Measurements from ENCODE around the gene DBNDD1. TPM values are rescaled to one million over a fixed set of nuclear protein-coding genes. Genes with fewer than 3 reads are reported as not detected.

DBNDD1 gene
- total RNA-seq, 1 experiment from 2014 or later: 32.4 TPM

- Histone ChIP-seq H3K9me3 (ENCODE audit: insufficient read depth, low read depth) (no peaks in the 10 kb centered on the region), H4K20me1 (ENCODE audit: insufficient read depth) (no peaks in the 10 kb centered on the region), H3K9me2 (ENCODE audit: insufficient read depth) (no peaks in the 10 kb centered on the region), H3K27me3 (ENCODE audit: insufficient read depth, low read depth) (no peaks in the 10 kb centered on the region), H3F3A (ENCODE audit: insufficient read depth, low read depth) (peaks cover 7% of the 10 kb centered on the region; the same call in 1 of the 2 replicates), H2AFZ (no peak overlapping the region), H3K36me3 (ENCODE audit: low read depth) (peaks cover 23% of the 10 kb centered on the region), H3K4me1 (replicated peaks; ENCODE audit: insufficient read depth) (no peaks in the 10 kb centered on the region), H3K79me2 (ENCODE audit: low read depth) (no peaks in the 10 kb centered on the region), H3K4me2 (no peak overlapping the region), H3K27ac (no peak overlapping the region), H3K4me3 (no peak overlapping the region)
- CTCF ChIA-PET: no interaction called here
- BruUV-seq (replicated peaks): no TSS peak
- TF ChIP-seq CTCF (conservative IDR thresholded peaks at IDR 0.05) (no peak), EZH2 (IDR thresholded peaks at IDR 0.05; ENCODE audit: low read depth) (no peak)
- intact Hi-C loops (cut with micrococcal nuclease; ENCODE audit: unreplicated experiment): no loop called here
- DNase-seq: no peak
- POLR2A ChIA-PET (ENCODE audit: unreplicated experiment): no interaction called here
Measured at GRCh38 chr16:89983536-89983935, 35.7 kb downstream of the DBNDD1 start.

GRCh38 chr16:89982318-89982717, 36.9 kb downstream of the DBNDD1 start:
- Histone ChIP-seq H3F3A (ENCODE audit: insufficient read depth, low read depth) (peaks cover 7% of the 10 kb centered on the region; the same call in 1 of the 2 replicates), H3K36me3 (ENCODE audit: low read depth) (peaks cover 17% of the 10 kb centered on the region)

GRCh38 chr16:89981414-89981813, 37.8 kb downstream of the DBNDD1 start:
- Histone ChIP-seq H3K4me1 (replicated peaks; ENCODE audit: insufficient read depth) (no peaks in the 10 kb centered on the region), H3K27ac (no peak overlapping the region), H3K4me2 (no peak overlapping the region), H3K36me3 (ENCODE audit: low read depth) (peaks cover 17% of the 10 kb centered on the region), H3F3A (ENCODE audit: insufficient read depth, low read depth) (peaks cover 7% of the 10 kb centered on the region; the same call in 1 of the 2 replicates), H2AFZ (no peak overlapping the region), H3K9me2 (ENCODE audit: insufficient read depth) (no peaks in the 10 kb centered on the region), H3K79me2 (ENCODE audit: low read depth) (0 out of 2 replicates have a peak, but pooled peaks cover 8% of the 10 kb centered on the region), H3K27me3 (ENCODE audit: insufficient read depth, low read depth) (no peaks in the 10 kb centered on the region), H4K20me1 (ENCODE audit: insufficient read depth) (peaks cover 4% of the 10 kb centered on the region; the same call in 1 of the 2 replicates), H3K9me3 (ENCODE audit: insufficient read depth, low read depth) (no peaks in the 10 kb centered on the region), H3K4me3 (no peak overlapping the region)
- DNase-seq: no peak
- ChIA-PET POLR2A (ENCODE audit: unreplicated experiment) (no interaction called here), CTCF (no interaction called here)
- TF ChIP-seq EZH2 (IDR thresholded peaks at IDR 0.05; ENCODE audit: low read depth): no peak
- TF ChIP-seq CTCF (conservative IDR thresholded peaks at IDR 0.05): no peak
- BruUV-seq (replicated peaks): no TSS peak
- intact Hi-C loops (cut with micrococcal nuclease; ENCODE audit: unreplicated experiment): no loop called here

More at GRCh38 chr16:89982318-89982717, 36.9 kb downstream of the DBNDD1 start:
- Histone ChIP-seq H3K79me2 (ENCODE audit: low read depth) (0 out of 2 replicates have a peak, but pooled peaks cover 3% of the 10 kb centered on the region), H2AFZ (no peak overlapping the region), H3K9me3 (ENCODE audit: insufficient read depth, low read depth) (no peaks in the 10 kb centered on the region), H3K4me3 (no peak overlapping the region), H3K27me3 (ENCODE audit: insufficient read depth, low read depth) (no peaks in the 10 kb centered on the region), H3K27ac (no peak overlapping the region), H4K20me1 (ENCODE audit: insufficient read depth) (no peaks in the 10 kb centered on the region), H3K4me2 (no peak overlapping the region), H3K9me2 (ENCODE audit: insufficient read depth) (no peaks in the 10 kb centered on the region), H3K4me1 (replicated peaks; ENCODE audit: insufficient read depth) (no peaks in the 10 kb centered on the region)
- intact Hi-C loops (cut with micrococcal nuclease; ENCODE audit: unreplicated experiment): no loop called here
- no peak for DNase-seq
- TF ChIP-seq EZH2 (IDR thresholded peaks at IDR 0.05; ENCODE audit: low read depth): no peak
- no peak for TF ChIP-seq CTCF (conservative IDR thresholded peaks at IDR 0.05)
- BruUV-seq (replicated peaks): no TSS peak
- CTCF ChIA-PET: interaction anchor here (0.7 kb wide), 1 partner anchor 104 kb away, joined by 4 read pairs; no protein-coding TSS in a partner anchor
- POLR2A ChIA-PET (ENCODE audit: unreplicated experiment): no interaction called here
